Activated CD4-positive, alpha-beta T cell treated with anti-CD3 and anti-CD28 coated beads, Interleukin-2, amount 50 U/mL, for 4 hours (primary cell): ENCODE results near the gene ROR2.

Source experiments
- DNase-seq, 2 experiments: peaks; one replicate each; pipeline ENCODE4 v3.0.0-alpha.2; 2020

The ROR2 gene

DNA sequence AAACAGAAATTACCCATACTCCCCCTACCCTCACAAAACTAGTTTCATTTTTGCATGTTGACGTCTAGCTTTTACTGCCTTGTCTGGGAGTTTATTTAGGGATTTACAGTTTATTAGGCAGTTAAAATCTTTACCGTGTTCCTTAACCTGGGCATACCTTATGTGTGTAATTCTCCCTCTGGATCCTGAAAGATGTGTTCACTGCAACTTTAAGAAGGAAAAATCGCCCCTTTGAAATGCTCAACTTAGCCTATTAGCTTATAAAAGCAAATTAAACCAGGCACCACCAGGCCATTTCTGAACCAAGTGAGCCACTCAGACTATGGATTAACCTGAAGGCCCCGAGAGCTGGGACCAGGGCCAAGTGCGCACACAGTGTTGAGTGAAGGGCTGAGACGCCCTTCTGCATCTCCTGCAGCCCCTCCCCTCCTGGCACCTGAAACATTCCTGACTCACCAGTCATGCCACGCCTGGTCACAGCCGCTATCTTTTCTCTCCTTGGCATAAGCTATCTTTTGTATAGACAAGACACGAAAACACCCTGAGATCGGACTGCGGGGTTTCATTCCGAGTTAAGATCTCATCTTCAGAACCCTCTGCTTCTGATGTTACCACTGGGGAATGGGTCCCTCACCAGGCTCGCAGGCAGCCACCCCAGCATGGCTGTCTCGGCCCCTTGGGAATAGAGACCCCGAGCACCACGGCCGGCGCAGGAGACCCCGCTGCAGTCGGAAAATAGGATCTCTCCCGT is 111.9 kb downstream of the ROR2 start:
- DNase-seq, result no peak

DNA sequence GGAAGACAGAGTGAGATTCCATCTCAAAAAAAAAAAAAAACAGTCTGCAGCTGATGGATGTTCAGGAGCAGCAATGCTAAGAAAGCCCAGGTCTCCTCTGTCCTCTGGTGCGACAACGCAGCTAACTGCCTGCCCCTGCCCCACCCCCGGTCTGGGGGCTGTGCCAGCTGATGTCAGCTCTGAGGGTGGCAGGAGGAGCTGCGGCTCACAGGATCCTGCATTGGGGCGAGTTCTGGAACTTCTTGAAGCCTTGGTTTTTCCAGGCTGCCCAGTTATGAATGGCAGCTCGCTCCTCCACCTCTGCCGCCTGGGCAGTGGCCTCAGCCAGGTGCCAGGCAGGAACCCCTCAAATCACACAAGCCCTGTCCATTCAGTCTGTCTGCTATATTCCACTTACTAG is 113.5 kb downstream of the ROR2 start:
- no peak for DNase-seq

DNA sequence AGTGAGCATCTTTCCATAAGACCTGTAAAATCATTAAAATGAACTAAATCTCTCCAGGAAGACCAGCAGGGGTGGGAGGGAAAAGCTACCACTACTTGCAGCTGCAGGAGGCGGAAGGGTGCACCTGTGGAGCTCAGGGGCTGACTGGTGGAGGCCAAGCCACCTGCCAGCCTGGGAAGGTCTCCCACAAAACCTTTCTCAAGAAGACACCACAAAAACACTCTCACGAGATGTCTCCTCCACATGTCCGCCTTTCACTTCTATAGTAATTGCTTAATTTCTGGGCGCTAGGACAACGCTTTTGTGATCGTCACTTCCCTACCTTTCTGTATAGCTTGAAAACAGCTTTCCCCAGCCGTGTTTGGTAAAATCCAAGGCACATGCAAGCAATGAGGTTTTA is 114.4 kb downstream of the ROR2 start:
- DNase-seq, result no peak

DNA sequence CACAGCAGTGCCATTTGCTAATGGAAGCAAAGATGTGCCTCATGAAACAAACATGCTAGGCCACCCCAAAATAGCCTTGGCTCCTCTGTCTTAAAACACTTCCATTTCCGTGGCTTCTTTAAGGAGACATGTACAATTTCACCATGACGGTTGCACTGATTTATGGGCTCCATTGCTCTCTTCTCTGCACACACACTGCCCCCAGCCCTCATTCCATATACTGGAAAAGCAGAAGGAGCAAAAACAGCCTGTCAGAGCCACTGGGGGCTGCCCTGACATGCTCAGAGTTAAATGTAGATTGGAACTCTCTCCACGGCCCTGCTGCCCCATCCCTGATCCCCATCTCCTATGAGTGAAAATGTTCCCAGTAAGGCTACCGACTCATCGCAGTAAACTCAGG is 114.8 kb downstream of the ROR2 start:
- no peak for DNase-seq

DNA sequence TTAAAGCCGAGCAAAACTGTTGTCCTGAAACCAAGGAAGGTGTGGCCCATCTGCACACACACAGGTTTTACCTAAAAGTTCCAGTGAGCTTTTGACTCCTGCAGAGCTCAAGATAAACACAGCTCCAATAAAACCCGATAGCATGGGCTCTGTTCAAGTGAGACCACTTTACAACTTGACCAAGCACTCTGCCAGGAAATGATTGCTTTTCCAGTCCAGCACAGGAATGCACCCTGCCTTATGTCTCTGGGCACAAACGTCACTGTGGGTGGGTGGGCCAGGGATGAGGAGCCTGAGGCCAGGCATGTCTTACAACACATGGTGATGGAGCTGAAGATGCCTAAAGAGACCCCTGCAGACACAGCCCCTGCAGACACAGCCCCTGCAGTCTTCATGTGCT is 115.3 kb downstream of the ROR2 start:
- no peak for DNase-seq

DNA sequence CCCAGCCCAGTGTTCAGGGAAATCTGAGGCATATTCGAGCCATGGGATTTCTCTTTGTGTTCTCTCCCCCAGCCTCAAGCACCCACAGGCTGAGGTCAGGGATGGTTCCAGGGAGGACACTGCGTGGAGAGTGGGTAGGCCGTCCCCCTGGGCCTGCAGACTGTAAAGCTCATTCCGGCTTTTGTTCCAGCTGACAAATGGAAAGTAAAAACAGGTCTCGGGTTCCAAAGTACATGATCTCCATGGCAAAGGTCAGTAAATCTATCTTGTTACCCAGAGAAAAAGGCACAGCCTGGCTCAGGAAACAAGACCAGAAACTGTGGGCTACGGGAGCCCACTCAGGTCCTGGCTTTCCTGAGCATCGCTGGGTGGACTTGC is 116.2 kb downstream of the ROR2 start:
- no peak for DNase-seq

DNA sequence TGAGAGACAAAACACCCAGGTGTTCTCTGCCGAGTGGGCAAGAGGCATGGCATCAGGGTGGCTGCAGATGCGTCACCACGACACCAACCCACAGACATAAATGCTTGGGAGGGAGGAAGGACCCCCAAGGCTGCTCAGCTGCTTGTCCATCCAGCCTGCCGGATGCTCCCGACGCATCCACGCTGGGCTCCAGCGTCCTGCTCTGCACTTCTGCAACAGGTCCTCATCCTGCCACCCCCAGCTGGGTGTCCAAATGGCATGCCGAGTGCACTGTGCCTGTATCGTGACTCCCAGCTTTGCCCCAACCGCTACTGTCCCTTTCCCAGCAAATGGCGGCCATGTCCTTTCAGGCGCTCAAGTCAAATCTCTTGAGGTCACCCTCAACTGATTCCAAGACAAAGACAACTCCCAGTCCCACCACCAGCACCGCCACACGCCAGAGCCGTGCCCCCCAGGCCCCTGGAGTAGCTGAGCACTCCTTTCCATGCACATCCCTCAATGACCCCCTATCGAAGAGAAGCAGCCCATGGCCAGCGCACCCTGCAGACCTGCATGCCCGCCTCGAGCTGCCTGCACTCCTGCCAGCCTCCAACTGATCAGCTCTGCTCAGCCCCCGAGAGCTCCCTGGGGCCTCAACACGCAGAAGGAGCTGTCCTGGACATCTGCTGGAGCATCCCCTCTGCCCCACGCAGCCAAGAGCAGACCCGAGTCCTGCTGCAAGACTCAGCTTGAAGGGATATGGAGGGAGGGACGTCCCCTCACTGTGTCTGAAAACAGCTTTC is 116.7 kb downstream of the ROR2 start:
- no peak for DNase-seq

DNA sequence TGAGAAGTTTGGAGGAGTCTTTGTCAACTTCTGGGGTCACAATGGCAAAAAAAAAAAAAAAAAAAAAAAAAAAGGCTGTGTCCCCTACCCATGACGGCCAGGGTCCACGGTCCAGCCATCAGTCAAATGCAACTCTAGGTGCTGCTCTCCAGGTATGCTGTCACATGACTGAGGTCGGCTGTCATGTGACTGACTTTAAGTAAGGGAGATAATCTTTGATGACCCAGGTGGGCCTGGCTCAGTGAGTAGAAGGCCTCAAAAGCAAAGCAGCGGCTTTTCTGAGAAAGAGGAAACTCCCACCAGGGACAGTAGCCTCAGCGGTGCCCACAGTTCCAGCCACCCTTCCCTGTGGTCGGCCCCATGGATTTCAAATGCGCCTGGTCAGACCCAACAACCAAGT is 117.7 kb downstream of the ROR2 start:
- no peak for DNase-seq

DNA sequence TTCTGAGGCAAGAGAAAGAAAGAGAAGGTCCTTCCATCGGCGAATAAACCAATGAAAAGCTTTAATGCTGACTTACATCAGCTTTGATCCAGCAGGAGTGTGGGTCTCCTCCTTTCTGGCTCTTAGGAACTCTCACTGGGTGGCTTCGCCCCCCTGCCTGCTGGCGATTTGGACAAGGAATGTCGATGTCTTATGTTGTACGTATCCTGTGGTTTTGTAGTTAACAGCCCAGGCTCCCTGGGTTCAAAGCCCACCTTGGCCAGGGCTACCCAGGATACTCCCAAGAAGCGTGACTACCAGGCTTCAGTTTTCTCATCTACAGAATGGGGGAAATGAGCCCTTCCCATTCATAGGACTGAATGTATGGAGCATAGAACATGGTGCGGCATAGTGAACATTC is 124.2 kb downstream of the ROR2 start:
- DNase-seq, result no peak

DNA sequence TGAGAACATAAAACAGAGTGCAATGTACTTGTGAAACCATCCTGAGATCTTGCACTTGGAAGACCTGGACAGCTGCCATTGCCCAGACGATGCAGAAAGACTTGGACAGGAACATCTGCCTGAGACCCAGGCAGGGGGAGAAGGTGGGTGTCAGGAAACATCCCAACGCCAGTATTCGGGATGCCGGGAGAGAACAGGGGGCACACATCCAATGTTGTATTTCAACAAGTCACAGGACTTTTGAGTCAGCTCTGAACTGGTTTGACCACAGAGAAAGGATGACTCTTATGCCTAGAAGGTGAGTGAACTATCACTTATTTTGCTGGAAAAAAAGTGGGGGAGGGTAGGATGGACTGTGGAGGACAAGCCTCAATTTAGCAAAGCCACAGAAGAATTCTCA is 124.6 kb downstream of the ROR2 start:
- DNase-seq, result no peak

DNA sequence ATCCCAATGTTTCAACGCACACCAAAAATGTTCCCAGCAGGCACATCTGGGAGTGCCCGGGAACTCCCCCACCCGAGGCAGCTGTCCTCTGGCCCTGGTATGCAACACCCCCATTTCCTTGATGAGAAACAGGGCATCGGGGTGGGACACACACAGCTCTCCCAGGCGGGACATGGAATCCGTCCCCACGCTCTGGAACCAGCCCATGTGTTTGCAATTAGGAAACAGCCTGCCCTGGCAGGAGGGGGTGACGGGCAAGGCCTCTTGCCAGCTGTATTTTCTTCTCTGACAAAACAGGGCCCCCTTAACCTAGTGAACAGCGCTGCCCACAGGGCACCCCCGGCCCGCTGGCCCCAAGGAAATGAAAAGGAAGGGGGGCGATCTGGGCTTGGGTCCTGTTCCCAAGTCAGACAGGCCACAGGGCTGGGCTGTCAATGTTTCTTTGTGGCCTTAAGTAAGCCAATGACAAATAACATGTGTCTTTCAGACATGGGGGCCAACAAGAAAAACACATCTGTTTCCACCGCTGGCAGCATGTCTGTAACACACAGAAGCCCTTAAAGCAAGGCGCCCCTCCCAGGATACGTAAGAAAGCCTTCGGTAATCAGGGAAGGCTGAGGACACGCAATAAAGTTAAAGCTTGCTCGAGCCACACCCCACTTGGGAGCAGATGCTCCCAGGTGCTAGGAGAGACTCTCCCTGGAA is 125.3 kb downstream of the ROR2 start:
- DNase-seq, result no peak

DNA sequence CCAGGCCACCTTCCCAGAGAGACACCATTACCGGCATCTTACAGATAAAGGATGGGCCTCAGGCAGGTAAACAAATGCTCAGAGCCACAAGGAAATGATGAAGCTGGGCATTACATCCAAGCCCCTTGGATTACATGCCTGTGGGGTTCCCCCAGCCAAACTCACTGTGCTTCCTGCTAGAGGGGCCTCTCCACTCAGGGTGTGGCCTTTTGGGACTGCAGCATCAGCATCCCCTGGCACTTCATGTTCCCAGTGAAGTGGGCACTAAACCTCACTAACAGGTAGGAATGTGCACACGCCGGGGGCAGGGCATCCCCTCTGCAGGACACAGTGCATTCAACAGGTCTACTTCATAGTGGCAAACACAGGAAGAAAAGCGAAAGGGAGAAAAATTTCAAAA is 125.9 kb downstream of the ROR2 start:
- no peak for DNase-seq

DNA sequence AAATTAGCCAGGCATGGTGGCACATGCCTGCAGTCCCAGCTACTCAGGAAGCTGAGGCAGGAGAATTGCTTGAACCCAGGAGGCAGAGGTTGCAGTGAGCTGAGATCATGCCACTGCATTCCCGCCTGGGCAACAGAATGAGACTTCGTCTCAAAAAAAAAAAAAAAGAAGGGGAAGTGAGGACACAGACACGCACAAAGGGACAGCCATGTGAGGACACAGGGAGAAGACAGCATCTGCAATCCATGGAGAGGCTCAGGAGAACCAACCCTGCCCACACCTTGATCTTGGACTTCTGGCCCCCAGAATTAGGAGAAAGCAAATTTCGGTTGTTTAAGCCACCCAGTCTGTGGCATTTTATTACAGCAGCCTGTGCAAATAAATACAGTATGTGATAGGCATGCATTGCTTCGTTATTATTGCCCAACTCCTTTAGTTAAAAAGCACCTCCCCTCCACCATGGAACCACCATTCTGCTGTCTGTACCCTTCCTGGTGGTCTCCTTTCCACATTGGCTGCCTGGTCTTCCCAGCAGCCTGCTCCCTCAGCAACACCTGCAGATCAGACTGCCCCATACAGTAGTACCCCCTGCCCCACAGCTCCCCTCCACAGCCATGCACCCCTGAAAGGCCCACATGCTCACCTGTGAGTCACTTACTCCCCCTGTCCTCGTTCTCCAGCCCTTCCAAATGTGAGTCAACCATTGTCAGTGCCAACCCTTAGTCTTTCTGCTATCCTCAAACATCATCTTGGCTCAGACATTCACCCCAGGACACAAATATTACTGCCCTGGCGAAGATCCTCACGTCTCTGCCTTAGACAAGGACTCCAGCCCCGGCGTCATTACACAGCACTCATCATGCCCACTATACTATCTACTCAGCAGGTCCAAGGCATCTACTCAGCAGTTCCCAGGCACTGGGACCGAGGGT is 128.8 kb downstream of the ROR2 start:
- no peak for DNase-seq

DNA sequence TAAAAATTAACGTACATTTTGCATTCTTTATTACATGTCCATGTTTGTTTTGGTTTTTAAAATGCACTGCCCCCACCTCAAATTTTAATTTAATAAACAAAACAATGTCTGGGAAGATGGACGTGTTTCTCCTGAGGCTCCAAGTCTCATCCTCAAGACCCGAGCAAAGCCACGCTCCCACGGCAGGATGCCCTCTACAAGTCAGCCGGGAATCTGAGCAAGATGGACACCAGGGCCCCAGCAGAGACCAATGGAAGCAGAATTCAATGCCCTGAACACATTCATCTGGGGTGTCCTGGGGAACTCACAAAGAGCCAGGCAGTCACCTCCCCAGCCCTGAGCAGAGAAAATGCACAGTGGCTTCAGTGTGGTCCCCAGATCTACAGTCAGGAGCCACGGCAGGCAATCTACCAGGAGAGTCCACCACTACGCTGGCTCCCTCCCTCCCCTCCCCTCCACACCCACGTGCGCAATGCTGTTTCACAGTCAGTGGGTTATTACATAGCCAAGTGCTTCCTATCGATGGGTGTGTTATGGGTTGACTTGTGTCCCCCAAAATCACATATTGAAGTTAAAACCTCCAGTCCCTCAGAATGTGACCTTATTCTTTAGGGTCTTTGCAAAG is 129.8 kb downstream of the ROR2 start:
- DNase-seq, result no peak

DNA sequence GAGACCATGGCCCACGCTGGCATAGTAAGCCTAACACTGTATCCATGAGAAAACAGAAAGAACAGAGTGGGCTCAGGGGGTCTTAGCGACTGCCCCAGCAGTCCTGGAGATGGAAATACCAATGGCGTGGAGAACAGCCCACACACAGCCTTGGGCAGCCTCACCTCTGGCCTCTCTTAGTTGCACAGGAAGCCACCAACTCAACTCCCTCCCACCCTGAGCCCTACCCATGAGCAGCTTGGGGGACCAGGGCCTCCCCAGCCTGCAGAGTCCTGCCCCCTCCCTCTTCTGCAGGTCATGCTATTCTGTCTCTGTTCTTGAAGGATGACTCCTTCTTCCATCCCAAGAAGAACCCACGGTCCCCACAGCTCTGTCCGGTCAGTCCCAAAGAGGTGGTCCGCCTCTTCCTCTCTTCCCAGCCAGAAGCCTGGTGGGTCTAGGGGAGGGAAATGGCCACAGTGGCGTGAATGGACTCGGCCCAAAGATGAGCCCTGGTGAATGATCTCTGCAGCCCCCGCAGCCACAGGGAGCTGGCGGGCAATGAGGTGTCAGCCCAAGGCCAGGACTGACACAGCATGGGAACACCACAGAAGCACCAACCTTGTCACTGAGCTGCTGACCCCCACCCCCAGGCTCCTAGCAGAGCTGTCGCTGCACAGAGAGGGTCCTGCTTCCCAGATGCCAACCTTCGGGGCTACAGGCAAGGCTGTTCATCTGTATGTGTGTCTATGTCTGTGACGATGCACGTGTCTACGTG is 131.2 kb downstream of the ROR2 start:
- DNase-seq, result no peak

DNA sequence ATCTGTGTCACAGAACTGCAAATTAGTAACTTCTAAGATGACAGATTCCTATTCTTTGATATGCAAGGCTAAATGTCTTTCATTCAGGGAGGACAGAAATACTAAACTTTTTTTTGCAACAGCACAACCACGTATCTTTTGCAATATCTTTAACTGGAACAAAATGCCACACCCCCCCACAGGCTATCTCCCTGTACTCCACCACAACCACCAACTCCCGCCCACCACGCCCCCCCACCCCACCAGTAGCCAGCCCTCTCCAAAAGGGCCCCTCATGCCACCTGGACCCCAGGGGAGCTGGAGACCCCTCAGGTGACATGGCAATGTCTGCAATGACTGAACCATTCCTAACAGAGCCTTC is 131.8 kb downstream of the ROR2 start:
- DNase-seq, result no peak

DNA sequence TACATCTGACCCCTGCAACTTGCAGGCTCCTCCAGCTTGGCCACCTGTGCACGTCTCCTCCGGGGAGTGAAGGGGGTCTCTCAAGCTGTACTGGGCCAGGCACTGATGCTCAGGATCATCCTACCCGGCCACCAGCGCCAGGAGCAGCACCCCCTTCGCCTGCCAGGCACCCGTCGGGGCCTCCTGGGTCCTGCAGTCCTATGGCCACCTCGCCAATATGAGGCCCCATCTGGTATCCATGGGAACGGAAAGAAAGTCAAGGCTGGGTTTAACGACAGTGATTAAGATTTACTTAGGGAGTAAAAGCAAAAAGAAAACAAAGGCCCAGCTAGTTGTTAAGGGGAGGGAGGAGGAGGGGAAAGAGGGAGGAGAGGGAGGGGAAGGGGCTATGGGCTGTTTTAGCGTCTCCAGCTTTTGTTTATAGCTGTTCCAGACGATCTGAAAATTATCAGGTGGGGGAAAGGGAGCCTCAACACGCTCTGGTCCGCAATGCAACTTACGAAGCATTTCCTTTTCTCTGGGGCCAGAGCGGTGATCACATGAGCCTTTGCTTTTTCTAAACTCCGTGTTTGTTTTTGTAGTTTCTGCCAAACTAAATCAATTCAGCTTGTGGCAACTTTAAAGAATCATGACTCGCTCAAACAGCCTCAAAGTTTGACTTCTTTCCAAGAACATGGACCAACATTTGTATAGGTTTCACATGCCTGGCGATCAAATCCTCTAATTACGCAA is 132.4 kb downstream of the ROR2 start:
- no peak for DNase-seq

DNA sequence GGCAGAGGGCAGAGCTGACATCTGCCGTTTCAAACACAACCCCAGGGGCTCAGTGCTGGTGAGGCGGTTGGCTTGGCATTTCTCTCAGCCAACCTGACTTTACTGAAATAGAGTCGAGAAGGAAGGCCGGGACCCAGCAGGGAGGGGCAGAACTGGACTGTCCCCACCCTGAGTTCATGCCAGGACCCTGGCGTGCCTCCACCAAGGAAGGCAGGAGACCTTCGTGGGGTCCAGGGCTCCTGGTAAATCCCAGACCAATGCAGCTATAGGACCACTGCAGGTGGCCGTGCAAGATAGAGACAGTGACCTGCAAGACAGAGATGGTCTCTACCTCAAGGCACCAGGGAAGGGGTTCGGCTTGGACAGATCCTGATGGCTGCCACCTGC is 132.9 kb downstream of the ROR2 start:
- DNase-seq, result no peak

DNA sequence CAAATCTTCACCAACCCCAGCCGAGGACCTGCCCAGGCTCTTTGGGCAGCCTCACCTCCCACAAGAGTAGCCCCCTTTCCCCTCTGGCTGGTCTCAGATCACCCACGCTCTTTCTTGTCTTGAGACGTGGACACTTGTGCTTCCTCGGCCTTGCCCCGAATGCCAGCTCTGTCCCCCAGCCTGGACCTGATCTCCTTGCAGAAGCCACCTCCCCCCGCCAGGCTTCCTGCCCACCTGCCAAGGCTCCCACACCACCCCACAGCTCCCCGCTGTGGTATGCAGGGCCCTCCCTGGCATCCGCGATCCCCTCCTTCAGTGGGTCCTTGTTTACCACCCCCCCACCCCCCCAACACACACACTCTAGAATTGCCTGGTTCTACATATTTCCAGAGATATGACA is 133.7 kb downstream of the ROR2 start:
- DNase-seq, result no peak

DNA sequence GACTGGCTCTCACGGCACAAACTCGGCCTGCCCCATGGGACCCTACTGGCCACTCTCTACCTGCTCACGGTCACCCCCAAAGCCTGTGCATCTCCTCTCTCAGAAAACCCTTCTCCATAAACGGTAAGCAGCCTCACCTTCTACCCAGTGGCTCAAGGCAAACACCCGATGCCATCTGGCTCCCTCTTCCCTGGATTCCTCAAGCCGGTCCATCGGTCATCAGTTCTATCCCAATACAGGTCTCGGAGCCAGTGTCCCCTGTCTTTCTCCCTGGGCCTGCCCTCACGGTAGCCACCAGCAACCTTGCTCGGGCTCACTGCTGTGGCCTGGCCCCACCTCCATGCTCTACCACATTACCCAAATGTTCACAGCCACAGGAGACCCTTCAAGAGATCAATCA is 134.1 kb downstream of the ROR2 start:
- DNase-seq, result no peak

DNA sequence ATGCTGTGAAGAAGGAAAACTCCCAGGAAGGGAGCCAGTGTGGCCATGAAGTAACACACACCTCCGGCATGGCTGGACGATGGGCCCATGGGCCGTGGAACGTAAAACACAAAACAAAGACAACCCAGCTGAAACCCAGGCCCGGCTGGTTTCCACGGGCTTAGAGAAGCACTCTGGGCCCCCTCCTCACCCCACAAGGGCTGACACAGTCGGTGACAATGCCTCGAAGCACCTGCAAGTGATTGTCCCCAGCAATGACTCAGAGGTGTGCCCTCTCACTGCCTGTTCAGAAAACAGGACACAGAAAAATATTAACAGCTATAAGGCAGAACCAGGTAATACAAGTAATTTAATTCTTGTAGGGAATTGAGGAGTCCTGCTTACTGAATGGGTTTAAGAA is 135.3 kb downstream of the ROR2 start:
- DNase-seq, result no peak
